Measurements from ENCODE around the gene CNTNAP2. TPM values are rescaled to one million over a fixed set of nuclear protein-coding genes. Genes with fewer than 3 reads are reported as not detected.
"Not testable (repeated sequence)": the region's sequence is repeated elsewhere in the genome, so short reads cannot be mapped to it uniquely, and the experiment has no call there.

Gene CNTNAP2
- total RNA-seq, 4 donors from 2014 or later: 0.29 to 0.88 (median 0.33) TPM; not detected in 1

DNA sequence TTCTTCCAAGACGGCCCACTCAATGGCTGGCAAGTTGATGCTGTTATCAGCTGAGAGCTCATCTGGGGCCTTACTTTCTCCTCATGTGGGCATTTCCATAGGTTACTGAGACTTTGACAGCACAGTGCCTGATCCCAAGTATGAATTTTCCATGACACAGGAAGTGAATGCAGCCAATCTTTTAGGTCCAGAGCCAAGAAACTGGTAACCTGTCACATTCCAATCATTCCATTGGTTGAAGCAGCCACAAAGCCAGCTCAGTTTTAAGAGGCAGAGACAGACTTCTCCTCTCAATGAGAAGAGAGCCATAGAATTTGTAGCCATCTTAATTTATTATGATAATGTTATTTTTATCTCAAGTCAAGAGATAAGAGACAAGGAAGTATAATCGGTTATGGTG lies 775.5 kb downstream of the CNTNAP2 start:
- H3K4me3 ChIP-seq (replicated peaks in 1 of 3): no peak overlapping the region
- no peak for TF ChIP-seq POLR2A (IDR thresholded peaks at IDR 0.05)
- intact Hi-C loops (cut with DNase I): no loop called here
- no peaks in the 10 kb centered on the region for H3K27me3 ChIP-seq
- WGBS, 2 donors: 65 to 85% methylated on average over 2 of the region's 2 CpGs
- no peaks in the 10 kb centered on the region for H3K36me3 ChIP-seq
- no peaks in the 10 kb centered on the region for H3K9me3 ChIP-seq
- no peak for DNase-seq
- no peaks in the 10 kb centered on the region for H3K4me1 ChIP-seq
- no peak overlapping the region for H3K27ac ChIP-seq

DNA sequence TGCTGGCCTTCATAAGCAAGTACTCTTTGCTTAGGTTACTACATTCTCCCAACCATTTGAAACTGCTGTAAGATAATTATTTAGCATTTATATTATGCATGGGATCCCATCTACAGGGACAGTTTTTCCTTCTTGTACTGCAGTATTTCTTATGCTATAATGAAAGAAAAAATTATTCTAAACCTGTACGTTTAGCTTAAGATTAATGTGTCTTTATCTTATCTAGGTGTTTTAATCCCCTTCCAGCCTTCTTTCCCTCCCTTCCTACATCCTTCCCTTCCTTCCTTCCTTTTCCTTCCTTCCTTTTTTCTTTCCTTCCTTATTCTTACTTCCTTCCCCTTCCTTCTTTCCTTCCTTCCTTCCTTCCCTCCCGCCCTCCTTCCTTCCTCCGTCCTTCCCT lies 778.3 kb downstream of the CNTNAP2 start:
- intact Hi-C loops (cut with DNase I): no loop called here
- Histone ChIP-seq H3K27ac (no peak overlapping the region), H3K4me3 (replicated peaks in 1 of 3) (no peak overlapping the region), H3K9me3 (no peaks in the 10 kb centered on the region), H3K27me3 (no peaks in the 10 kb centered on the region), H3K4me1 (no peaks in the 10 kb centered on the region), H3K36me3 (no peaks in the 10 kb centered on the region)
- no peak for DNase-seq
- WGBS, 2 donors: 90 to 95% methylated on average over 3 of the region's 3 CpGs
- TF ChIP-seq POLR2A (IDR thresholded peaks at IDR 0.05): no peak
- TF ChIP-seq, protein P1, sequence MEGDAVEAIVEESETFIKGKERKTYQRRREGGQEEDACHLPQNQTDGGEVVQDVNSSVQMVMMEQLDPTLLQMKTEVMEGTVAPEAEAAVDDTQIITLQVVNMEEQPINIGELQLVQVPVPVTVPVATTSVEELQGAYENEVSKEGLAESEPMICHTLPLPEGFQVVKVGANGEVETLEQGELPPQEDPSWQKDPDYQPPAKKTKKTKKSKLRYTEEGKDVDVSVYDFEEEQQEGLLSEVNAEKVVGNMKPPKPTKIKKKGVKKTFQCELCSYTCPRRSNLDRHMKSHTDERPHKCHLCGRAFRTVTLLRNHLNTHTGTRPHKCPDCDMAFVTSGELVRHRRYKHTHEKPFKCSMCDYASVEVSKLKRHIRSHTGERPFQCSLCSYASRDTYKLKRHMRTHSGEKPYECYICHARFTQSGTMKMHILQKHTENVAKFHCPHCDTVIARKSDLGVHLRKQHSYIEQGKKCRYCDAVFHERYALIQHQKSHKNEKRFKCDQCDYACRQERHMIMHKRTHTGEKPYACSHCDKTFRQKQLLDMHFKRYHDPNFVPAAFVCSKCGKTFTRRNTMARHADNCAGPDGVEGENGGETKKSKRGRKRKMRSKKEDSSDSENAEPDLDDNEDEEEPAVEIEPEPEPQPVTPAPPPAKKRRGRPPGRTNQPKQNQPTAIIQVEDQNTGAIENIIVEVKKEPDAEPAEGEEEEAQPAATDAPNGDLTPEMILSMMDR (IDR thresholded peaks at IDR 0.05): no peak

DNA sequence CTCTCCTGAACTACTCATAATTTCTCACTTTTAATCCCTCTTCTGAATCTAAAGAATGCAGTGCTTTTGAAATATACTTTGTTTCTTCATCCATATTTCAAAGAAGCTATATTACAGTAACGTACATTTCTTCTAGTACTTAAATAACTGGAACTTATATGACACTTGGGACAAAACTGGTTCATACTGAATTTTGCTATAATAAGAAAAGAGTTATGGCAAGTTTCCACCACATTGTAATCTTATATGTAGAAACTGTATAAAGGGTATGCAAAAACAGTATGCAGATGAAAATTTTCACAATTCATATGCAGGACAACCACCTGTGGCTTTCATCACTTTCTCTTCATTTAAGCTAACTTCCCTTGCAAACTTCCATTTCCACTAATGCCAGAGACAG lies 785.7 kb downstream of the CNTNAP2 start:
- DNase-seq: no peak
- Histone ChIP-seq H3K9me3 (no peaks in the 10 kb centered on the region), H3K27me3 (no peaks in the 10 kb centered on the region), H3K4me3 (replicated peaks in 1 of 3) (no peak overlapping the region), H3K36me3 (no peaks in the 10 kb centered on the region), H3K4me1 (no peaks in the 10 kb centered on the region), H3K27ac (no peak overlapping the region)
- WGBS, 2 donors: 43 to 44% methylated on average over 1 of the region's 1 CpG
- intact Hi-C loops (cut with DNase I): no loop called here
- TF ChIP-seq, protein P1 (IDR thresholded peaks at IDR 0.05): no peak
- TF ChIP-seq POLR2A (IDR thresholded peaks at IDR 0.05): no peak

DNA sequence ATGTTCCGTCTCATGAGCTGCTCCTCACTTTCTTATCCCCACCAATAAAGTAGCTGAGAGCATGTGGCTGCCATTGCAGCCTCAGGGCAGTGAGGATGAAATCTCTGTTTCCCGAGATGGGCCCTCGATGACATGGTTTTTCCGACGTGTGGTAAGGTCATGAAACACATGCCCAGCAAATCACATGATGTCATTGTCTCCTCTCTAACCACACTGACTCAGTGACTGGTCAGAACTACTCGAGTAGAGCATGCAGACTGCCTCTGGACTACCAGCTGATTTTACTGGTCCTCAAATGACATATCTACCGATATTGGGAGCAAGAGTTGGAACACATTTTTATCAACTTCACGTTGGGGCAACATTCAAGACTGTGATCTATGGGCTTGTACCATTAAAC lies 786.1 kb downstream of the CNTNAP2 start:
- DNase-seq: no peak
- Histone ChIP-seq H3K36me3 (no peaks in the 10 kb centered on the region), H3K9me3 (no peaks in the 10 kb centered on the region), H3K4me3 (replicated peaks in 1 of 3) (no peak overlapping the region), H3K27ac (no peak overlapping the region), H3K27me3 (no peaks in the 10 kb centered on the region), H3K4me1 (no peaks in the 10 kb centered on the region)
- TF ChIP-seq POLR2A (IDR thresholded peaks at IDR 0.05): no peak
- WGBS, 2 donors: 92 to 94% methylated on average over 8 of the region's 8 CpGs
- intact Hi-C loops (cut with DNase I): no loop called here

DNA sequence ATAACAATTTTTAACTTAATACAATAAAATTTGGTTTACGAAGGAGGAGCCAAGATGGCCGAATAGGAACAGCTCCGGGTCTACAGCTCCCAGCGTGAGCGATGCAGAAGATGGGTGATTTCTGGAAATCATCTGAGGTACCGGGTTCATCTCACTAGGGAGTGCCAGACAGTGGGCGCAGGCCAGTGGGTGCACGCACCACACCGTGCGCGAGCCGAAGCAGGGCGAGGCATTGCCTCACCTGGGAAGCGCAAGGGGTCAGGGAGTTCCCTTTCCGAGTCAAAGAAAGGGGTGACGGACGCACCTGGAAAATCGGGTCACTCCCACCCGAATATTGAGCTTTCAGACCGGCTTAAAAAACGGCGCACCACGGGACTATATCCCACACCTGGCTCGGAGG lies 789.1 kb downstream of the CNTNAP2 start:
- WGBS, 2 donors: 93 to 95% methylated on average over 24 of the region's 24 CpGs
- DNase-seq; H3K4me3 ChIP-seq (replicated peaks in 1 of 3); H3K27me3 ChIP-seq; H3K36me3 ChIP-seq; H3K27ac ChIP-seq; intact Hi-C loops (cut with DNase I); H3K4me1 ChIP-seq; H3K9me3 ChIP-seq: not testable (repeated sequence)

DNA sequence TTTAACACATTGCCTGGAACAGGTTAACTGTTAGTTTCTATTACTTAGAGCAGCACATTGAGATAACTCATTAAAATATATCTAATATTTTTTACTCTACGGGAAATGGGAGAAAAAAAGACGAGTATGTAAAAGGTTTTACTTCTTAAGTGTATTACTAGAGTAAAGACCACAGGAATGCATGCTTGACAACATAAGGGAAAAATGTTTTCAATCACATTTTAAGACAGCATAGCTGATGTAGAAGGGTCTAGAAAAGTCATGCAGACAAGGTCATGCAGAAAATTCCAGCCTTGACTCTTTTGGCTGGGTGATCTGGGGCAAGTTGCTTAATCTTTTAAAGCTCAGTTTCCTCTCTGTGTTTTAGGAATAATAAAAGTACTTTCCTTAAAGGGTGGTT lies 806.2 kb downstream of the CNTNAP2 start:
- Histone ChIP-seq H3K9me3 (no peaks in the 10 kb centered on the region), H3K27ac (no peak overlapping the region), H3K27me3 (no peaks in the 10 kb centered on the region), H3K36me3 (no peaks in the 10 kb centered on the region), H3K4me1 (no peaks in the 10 kb centered on the region), H3K4me3 (replicated peaks in 1 of 3) (no peak overlapping the region)
- no peak for DNase-seq
- WGBS, 2 donors: 70 to 79% methylated on average over 2 of the region's 2 CpGs
- TF ChIP-seq, protein P1 (IDR thresholded peaks at IDR 0.05): no peak
- no peak for TF ChIP-seq POLR2A (IDR thresholded peaks at IDR 0.05)
- intact Hi-C loops (cut with DNase I): no loop called here

DNA sequence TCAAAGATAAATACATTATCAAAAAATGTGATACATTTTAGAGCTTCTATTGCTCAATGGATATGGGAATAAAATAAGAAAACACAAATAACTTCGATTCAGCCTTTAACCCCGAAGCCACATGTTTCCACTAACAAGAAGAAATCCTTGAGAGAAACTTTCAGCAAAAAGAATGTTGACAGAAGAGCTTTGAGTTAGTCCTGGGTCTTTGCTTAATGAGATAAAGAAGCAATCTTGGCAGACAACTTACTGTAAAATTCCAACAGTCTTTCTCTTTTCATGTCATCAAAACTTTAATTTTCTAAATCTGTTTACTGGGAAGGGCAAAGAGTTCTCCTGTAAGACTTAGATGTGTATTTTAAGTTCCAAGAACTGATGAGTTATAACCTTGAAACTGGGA lies 810.2 kb downstream of the CNTNAP2 start:
- Histone ChIP-seq H3K27me3 (no peaks in the 10 kb centered on the region), H3K9me3 (no peaks in the 10 kb centered on the region), H3K4me1 (no peaks in the 10 kb centered on the region), H3K27ac (no peak overlapping the region), H3K36me3 (no peaks in the 10 kb centered on the region), H3K4me3 (replicated peaks in 1 of 3) (no peak overlapping the region)
- DNase-seq: no peak
- TF ChIP-seq POLR2A (IDR thresholded peaks at IDR 0.05): no peak
- 23 to 33% methylated on average over 2 of the region's 2 CpGs for WGBS, 2 donors
- intact Hi-C loops (cut with DNase I): no loop called here
